HepG2 (cell line): ENCODE measurements around the gene ERV3-1. TPM values are rescaled to one million over a fixed set of nuclear protein-coding genes. Genes with fewer than 3 reads are reported as not detected.

Source experiments
- ARNTL ChIP-seq: sonication (generic); formaldehyde crosslinking; IDR thresholded peaks from 2 replicates; pipeline ENCODE4 v1.4.0; 2020; ENCODE audit warnings: mild to moderate bottlenecking, missing genetic modification reagents
- BRD4 ChIP-seq: sonication (generic); formaldehyde crosslinking; IDR thresholded peaks from 2 replicates; pipeline ENCODE4 v1.4.0; 2020; ENCODE audit warnings: missing genetic modification reagents
- ELF4 ChIP-seq: sonication (generic); formaldehyde crosslinking; IDR thresholded peaks from 2 replicates; pipeline ENCODE4 v1.5.0; 2020; ENCODE audit warnings: missing genetic modification reagents, mild to moderate bottlenecking, moderate library complexity, borderline replicate concordance
- ISL2 ChIP-seq: sonication (generic); formaldehyde crosslinking; IDR thresholded peaks from 2 replicates; pipeline ENCODE4 v1.5.0; 2020; ENCODE audit warnings: missing genetic modification reagents
- JARID2 ChIP-seq: sonication (generic); formaldehyde crosslinking; IDR thresholded peaks from 2 replicates; pipeline ENCODE4 v1.8.1; 2023; ENCODE audit warnings: missing genetic modification reagents, inconsistent platforms; ENCODE audit not compliant: insufficient replicate concordance
- KDM2A ChIP-seq: sonication (generic); formaldehyde crosslinking; IDR thresholded peaks from 2 replicates; pipeline ENCODE4 v1.4.0; 2020; ENCODE audit warnings: low read depth, missing genetic modification reagents, borderline replicate concordance
- KLF6 ChIP-seq: IDR thresholded peaks from 2 replicates; pipeline ENCODE4 v1.8.0; 2016; ENCODE audit warnings: missing biosample characterization, missing genetic modification reagents
- NFAT5 ChIP-seq: sonication (generic); formaldehyde crosslinking; IDR thresholded peaks from 2 replicates; pipeline ENCODE4 v1.4.0; 2020; ENCODE audit warnings: missing genetic modification reagents
- PBX3 ChIP-seq: sonication (generic); formaldehyde crosslinking; IDR thresholded peaks from 2 replicates; pipeline ENCODE4 v1.8.1; 2023; ENCODE audit warnings: missing genetic modification reagents, inconsistent platforms, borderline replicate concordance
- POLR2A ChIP-seq, 2 experiments: IDR thresholded peaks; 2 replicates each; pipeline ENCODE4 v1.6.1; 2011; ENCODE audit warnings: low read depth in 2 of 2, low read length in 2 of 2, mild to moderate bottlenecking in 1 of 2, moderate library complexity in 1 of 2; ENCODE audit not compliant: insufficient read depth in 1 of 2
- SALL1 ChIP-seq: sonication (generic); formaldehyde crosslinking; IDR thresholded peaks from 2 replicates; pipeline ENCODE4 v1.8.0; 2022; ENCODE audit warnings: mild to moderate bottlenecking, missing genetic modification reagents
- SRY ChIP-seq: sonication (generic); formaldehyde crosslinking; IDR thresholded peaks from 2 replicates; pipeline ENCODE4 v1.8.0; 2022; ENCODE audit warnings: mild to moderate bottlenecking, missing genetic modification reagents
- ZBTB33 ChIP-seq: sonication (generic); formaldehyde crosslinking; IDR thresholded peaks from 2 replicates; pipeline ENCODE4 v1.4.0; 2020; ENCODE audit warnings: missing genetic modification reagents
- ZBTB43 ChIP-seq: sonication (generic); formaldehyde crosslinking; conservative IDR thresholded peaks from 2 replicates; pipeline ENCODE4 v1.4.0; 2020; ENCODE audit warnings: missing genetic modification reagents
- ZNF562 ChIP-seq: sonication (generic); formaldehyde crosslinking; IDR thresholded peaks from 2 replicates; pipeline ENCODE4 v1.8.0; 2022; ENCODE audit warnings: missing genetic modification reagents, borderline replicate concordance
- ZNF652 ChIP-seq: IDR thresholded peaks from 2 replicates; pipeline ENCODE4 v1.6.1; 2016; ENCODE audit warnings: low read depth, borderline replicate concordance
- ZNF713 ChIP-seq: sonication (generic); formaldehyde crosslinking; IDR thresholded peaks from 2 replicates; pipeline ENCODE4 v1.4.0; 2020; ENCODE audit warnings: mild to moderate bottlenecking, missing genetic modification reagents
- ZNF788 ChIP-seq: sonication (generic); formaldehyde crosslinking; IDR thresholded peaks from 2 replicates; pipeline ENCODE4 v1.5.0; 2020; ENCODE audit warnings: mild to moderate bottlenecking, missing genetic modification reagents, borderline replicate concordance
- ZSCAN9 ChIP-seq: IDR thresholded peaks from 2 replicates; pipeline ENCODE4 v1.6.1; 2016; ENCODE audit warnings: borderline replicate concordance
- polyA plus RNA-seq, 8 experiments: library from polyadenylated mRNA; depleted of rRNA in 3 of 8; stranded (reverse) in 7 of 8; unstranded in 1 of 8; fragments of >200 nt; fragmentation: Illumina TruSeq in 4 of 8; extraction: Trizol in 4 of 8; gene quantifications; 2 replicates each; pipeline versions ENCODE4 v1.2.1 to v1.2.3, GENCODE V29; 2011 to 2016; ENCODE audit warnings: low read depth in 4 of 8, missing spikeins in 1 of 8, mixed read lengths in 1 of 8; ENCODE audit not compliant: insufficient read depth in 1 of 8
- total RNA-seq, 5 experiments: library from RNA; depleted of rRNA; stranded (reverse); fragments of >200 nt; fragmentation: Illumina TruSeq; extraction: Trizol; gene quantifications; 2 replicates each; pipeline ENCODE4 v1.2.3, GENCODE V29; 2016; ENCODE audit warnings: low read depth in 1 of 5

Gene ERV3-1
- total and polyA plus RNA-seq, 2 of the 13 experiments (the other 11 are each of a cell fraction or from before 2014, with no cell fraction given) = 20.4 to 86.3 TPM

GRCh38 chr7:65006094-65006992 is at the start of gene ERV3-1 (continued):
- peak; percentile 61; the same call in 1 of the 2 replicates for TF ChIP-seq NFAT5
- peak; percentile 77; the same call in 1 of the 2 replicates for TF ChIP-seq SALL1 (CRISPR knock-in tag)
- peak; percentile 63 for TF ChIP-seq ARNTL (CRISPR knock-in tag)
- no peak for TF ChIP-seq ZNF652 (CRISPR knock-in tag)
- TF ChIP-seq ZBTB43 (CRISPR knock-in tag) = no peak
- TF ChIP-seq ZNF713 (CRISPR knock-in tag) = no peak
- peak; percentile 86 for TF ChIP-seq BRD4 (CRISPR knock-in tag)
- TF ChIP-seq ISL2 (CRISPR knock-in tag) = peak; percentile 74
- no peak for TF ChIP-seq ZBTB33 (CRISPR knock-in tag)
- TF ChIP-seq ELF4 (CRISPR knock-in tag) = peak; percentile 94
- peak; percentile 9; the same call in 1 of the 2 replicates for TF ChIP-seq ZSCAN9 (CRISPR knock-in tag)
- no peak for TF ChIP-seq ZNF562 (CRISPR knock-in tag)
- 0 out of 2 replicates have a peak, but pooled peaks have one; percentile 64 for TF ChIP-seq KLF6 (CRISPR knock-in tag)
- TF ChIP-seq ZNF788 (CRISPR knock-in tag) = peak; percentile 83; the same call in 1 of the 2 replicates
- 0 out of 2 replicates have a peak, but pooled peaks have one; percentile 79 for TF ChIP-seq SRY (CRISPR knock-in tag)
- TF ChIP-seq PBX3 (CRISPR knock-in tag) = peak; percentile 66; the same call in 1 of the 2 replicates
- peak; percentile 93 to 96 for TF ChIP-seq POLR2A (IDR thresholded peaks at IDR 0.05; ENCODE audit: insufficient read depth in 1 of 2, low read depth in 2 of 2, low read length in 2 of 2)
- TF ChIP-seq KDM2A (CRISPR knock-in tag) = peak; percentile 55; the same call in 1 of the 2 replicates
- TF ChIP-seq JARID2 = peak; percentile 79
